Adipose tissue (tissue), 3 donors: ENCODE measurements around the gene OVOL2. TPM values are rescaled to one million over a fixed set of nuclear protein-coding genes. Genes with fewer than 3 reads are reported as not detected.
"Not testable (repeated sequence)": the region's sequence is repeated elsewhere in the genome, so short reads cannot be mapped to it uniquely, and the experiment has no call there.

Experiments used
- H3K27ac ChIP-seq: one replicate; pipeline ENCODE4 v1.5.1; 2013; ENCODE audit warnings: low read depth, low read length
- WGBS, 3 donors: extraction: QIAGEN DNeasy Blood & Tissue Kit; methylation state at CpG; one replicate each; pipeline ENCODE4 v1.1.7; 2013; 5-methylcytosine and 5-hydroxymethylcytosine counted together
- polyA plus RNA-seq, 3 donors: library from polyadenylated mRNA; stranded (reverse); fragments of 200-250 nt; gene quantifications; one replicate each; pipeline ENCODE4 v1.2.3, GENCODE V29; 2013
- donor health status: healthy with polysubstance abuse.
- donor health status: Bipolar disorder and iron deficiency.
- donor health status: healthy.

The OVOL2 gene
- polyA plus RNA-seq = 1 to 10 TPM in 1 of 3 donors, under 1 TPM in 1, not detected in 1; 0.83 to 5.7 TPM

GRCh38 chr20:18057101-18057993 lies at the start of gene OVOL2:
Gene OVOL2 (minus strand): TSS chr20:18057916. CDS start chr20:18057634, 282 bp downstream.
- H3K27ac ChIP-seq = no peak within 1 kb of the TSS
- 0 to 2% (median 2%) methylated on average over 57 to 73 of the region's 73 CpGs for WGBS, 3 donors

GRCh38 chr20:18103497-18103896 lies 45.8 kb upstream of the OVOL2 start:
- H3K27ac ChIP-seq = no peak overlapping the region
- 28 to 69% (median 60%) methylated on average over 1 of the region's 1 CpG for WGBS, 3 donors

- no peak overlapping the region for H3K27ac ChIP-seq
- 33 to 46% (median 35%) methylated on average over 7 of the region's 7 CpGs for WGBS, 3 donors
These were observed 43.6 kb upstream of the OVOL2 start for GRCh38 chr20:18101125-18101810.

GRCh38 chr20:18100569-18100968 lies 42.9 kb upstream of the OVOL2 start:
- 93 to 96% (median 96%) methylated on average over 11 of the region's 11 CpGs for WGBS, 3 donors
- H3K27ac ChIP-seq = not testable (repeated sequence)

GRCh38 chr20:18094191-18094590 lies 36.5 kb upstream of the OVOL2 start:
- WGBS, 3 donors = 63 to 75% (median 67%) methylated on average over 5 of the region's 5 CpGs
- H3K27ac ChIP-seq = no peak overlapping the region

GRCh38 chr20:18093388-18093787 lies 35.7 kb upstream of the OVOL2 start:
- H3K27ac ChIP-seq = no peak overlapping the region
- 69 to 84% (median 71%) methylated on average over 10 of the region's 10 CpGs for WGBS, 3 donors

- no peak overlapping the region for H3K27ac ChIP-seq
- WGBS, 3 donors = 73 to 89% (median 85%) methylated on average over 8 of the region's 8 CpGs
These were observed 35.2 kb upstream of the OVOL2 start for GRCh38 chr20:18092890-18093289.

- no peak overlapping the region for H3K27ac ChIP-seq
- 59 to 71% (median 66%) methylated on average over 7 of the region's 7 CpGs for WGBS, 3 donors
These were observed 33.9 kb upstream of the OVOL2 start for GRCh38 chr20:18091623-18092022.

- 90 to 91% (median 90%) methylated on average over 10 of the region's 10 CpGs for WGBS, 3 donors
- H3K27ac ChIP-seq = no peak overlapping the region
These were observed 32.8 kb upstream of the OVOL2 start for GRCh38 chr20:18090477-18090876.

GRCh38 chr20:18090044-18090443 lies 32.3 kb upstream of the OVOL2 start:
- 49 to 52% (median 52%) methylated on average over 3 of the region's 3 CpGs for WGBS, 3 donors

GRCh38 chr20:18088841-18089240 lies 31.1 kb upstream of the OVOL2 start:
- H3K27ac ChIP-seq = not testable (repeated sequence)
- 91 to 95% (median 93%) methylated on average over 11 of the region's 11 CpGs for WGBS, 3 donors

More at GRCh38 chr20:18090044-18090443, 32.3 kb upstream of the OVOL2 start:
- no peak overlapping the region for H3K27ac ChIP-seq

- WGBS, 3 donors = 80 to 88% (median 86%) methylated on average over 3 of the region's 3 CpGs
- H3K27ac ChIP-seq = not testable (repeated sequence)
These were observed 30.6 kb upstream of the OVOL2 start for GRCh38 chr20:18088298-18088697.

- H3K27ac ChIP-seq = no peak overlapping the region
- WGBS, 3 donors = 57 to 64% (median 58%) methylated on average over 6 of the region's 6 CpGs
These were observed 29.3 kb upstream of the OVOL2 start for GRCh38 chr20:18087054-18087453.

- H3K27ac ChIP-seq = not testable (repeated sequence)
- WGBS, 3 donors = 92 to 95% (median 94%) methylated on average over 7 to 9 of the region's 9 CpGs
These were observed 23.1 kb upstream of the OVOL2 start for GRCh38 chr20:18080836-18081235.

GRCh38 chr20:18079756-18080353 lies 22.1 kb upstream of the OVOL2 start:
- 75 to 88% (median 82%) methylated on average over 10 of the region's 10 CpGs for WGBS, 3 donors
- no peak overlapping the region for H3K27ac ChIP-seq

GRCh38 chr20:18077157-18077556 lies 19.4 kb upstream of the OVOL2 start:
- no peak overlapping the region for H3K27ac ChIP-seq
- WGBS, 3 donors = 66 to 87% (median 70%) methylated on average over 4 of the region's 4 CpGs

GRCh38 chr20:18072532-18072931 lies 14.8 kb upstream of the OVOL2 start:
- no peak overlapping the region for H3K27ac ChIP-seq
- WGBS, 3 donors = 83 to 91% (median 90%) methylated on average over 7 of the region's 7 CpGs

GRCh38 chr20:18066421-18067333 lies 9.0 kb upstream of the OVOL2 start:
- 66 to 75% (median 73%) methylated on average over 13 of the region's 13 CpGs for WGBS, 3 donors
- no peak overlapping the region for H3K27ac ChIP-seq
